PFSK-1 (cell line): ENCODE results near the gene RPL15.

Experiments
- POLR2AphosphoS5 ChIP-seq: IDR thresholded peaks from 2 replicates; pipeline ENCODE4 v1.6.1; 2012; ENCODE audit warnings: low read depth, mild to moderate bottlenecking, control low read depth, low read length, moderate library complexity
- SIN3A ChIP-seq: IDR thresholded peaks from 2 replicates; pipeline ENCODE4 v1.6.1; 2012; ENCODE audit warnings: mild to moderate bottlenecking, low read length, moderate library complexity, borderline replicate concordance; ENCODE audit not compliant: insufficient read depth
- TAF1 ChIP-seq: IDR thresholded peaks from 2 replicates; pipeline ENCODE4 v1.6.1; 2012; ENCODE audit warnings: low read length, control low read depth, borderline replicate concordance; ENCODE audit not compliant: insufficient read depth
- TF ChIP-seq, protein P1 (sequence below), 2 experiments: IDR thresholded peaks; 2 replicates each; pipeline versions ENCODE4 v1.6.1 to v1.8.0; 2011 to 2012; ENCODE audit warnings: low read depth in 2 of 2, low read length in 2 of 2, control low read depth in 1 of 2, inconsistent platforms in 1 of 2, mild to moderate bottlenecking in 1 of 2, moderate library complexity in 1 of 2; ENCODE audit not compliant: insufficient read depth in 1 of 2

DNA sequence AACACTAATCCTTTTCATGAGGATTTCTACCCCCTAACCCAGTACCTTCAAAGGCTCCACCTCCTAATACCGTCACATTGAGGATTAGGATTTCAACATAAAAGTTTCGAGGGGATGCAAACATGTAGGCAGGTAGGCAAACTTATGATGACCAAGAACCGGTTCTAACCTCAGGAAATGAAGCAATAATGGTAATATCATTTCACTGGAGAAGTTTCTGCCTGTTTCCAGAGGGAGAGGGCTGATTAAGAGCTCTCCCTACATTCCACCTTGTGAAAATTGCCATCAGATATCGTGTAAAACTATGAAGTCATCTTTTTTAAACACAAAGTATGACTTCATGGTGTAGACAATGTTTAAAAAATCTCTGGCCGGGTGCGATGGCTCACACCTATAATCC is 31.7 kb upstream of the RPL15 start:
- TF ChIP-seq TAF1 = no peak
- TF ChIP-seq POLR2AphosphoS5 = no peak
- TF ChIP-seq, protein P1, sequence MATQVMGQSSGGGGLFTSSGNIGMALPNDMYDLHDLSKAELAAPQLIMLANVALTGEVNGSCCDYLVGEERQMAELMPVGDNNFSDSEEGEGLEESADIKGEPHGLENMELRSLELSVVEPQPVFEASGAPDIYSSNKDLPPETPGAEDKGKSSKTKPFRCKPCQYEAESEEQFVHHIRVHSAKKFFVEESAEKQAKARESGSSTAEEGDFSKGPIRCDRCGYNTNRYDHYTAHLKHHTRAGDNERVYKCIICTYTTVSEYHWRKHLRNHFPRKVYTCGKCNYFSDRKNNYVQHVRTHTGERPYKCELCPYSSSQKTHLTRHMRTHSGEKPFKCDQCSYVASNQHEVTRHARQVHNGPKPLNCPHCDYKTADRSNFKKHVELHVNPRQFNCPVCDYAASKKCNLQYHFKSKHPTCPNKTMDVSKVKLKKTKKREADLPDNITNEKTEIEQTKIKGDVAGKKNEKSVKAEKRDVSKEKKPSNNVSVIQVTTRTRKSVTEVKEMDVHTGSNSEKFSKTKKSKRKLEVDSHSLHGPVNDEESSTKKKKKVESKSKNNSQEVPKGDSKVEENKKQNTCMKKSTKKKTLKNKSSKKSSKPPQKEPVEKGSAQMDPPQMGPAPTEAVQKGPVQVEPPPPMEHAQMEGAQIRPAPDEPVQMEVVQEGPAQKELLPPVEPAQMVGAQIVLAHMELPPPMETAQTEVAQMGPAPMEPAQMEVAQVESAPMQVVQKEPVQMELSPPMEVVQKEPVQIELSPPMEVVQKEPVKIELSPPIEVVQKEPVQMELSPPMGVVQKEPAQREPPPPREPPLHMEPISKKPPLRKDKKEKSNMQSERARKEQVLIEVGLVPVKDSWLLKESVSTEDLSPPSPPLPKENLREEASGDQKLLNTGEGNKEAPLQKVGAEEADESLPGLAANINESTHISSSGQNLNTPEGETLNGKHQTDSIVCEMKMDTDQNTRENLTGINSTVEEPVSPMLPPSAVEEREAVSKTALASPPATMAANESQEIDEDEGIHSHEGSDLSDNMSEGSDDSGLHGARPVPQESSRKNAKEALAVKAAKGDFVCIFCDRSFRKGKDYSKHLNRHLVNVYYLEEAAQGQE (IDR thresholded peaks at IDR 0.05; ENCODE audit: insufficient read depth in 1 of 2, low read depth in 2 of 2, low read length in 2 of 2) = no peak
- no peak for TF ChIP-seq SIN3A
